KMS-11 (cell line): ENCODE measurements around the gene NEK7.

Experiments used
- H2AFZ ChIP-seq: fragments of 200-600 bp; sonication (generic); 2 replicates; pipeline ENCODE4 v1.6.1; 2016; ENCODE audit warnings: antibody characterized with exemption, mixed run types, low read depth
- H3K27ac ChIP-seq: fragments of 200-600 bp; sonication (generic); 2 replicates; pipeline ENCODE4 v1.6.1; 2016; ENCODE audit warnings: mild to moderate bottlenecking, mixed run types
- H3K27me3 ChIP-seq: fragments of 200-600 bp; sonication (generic); 2 replicates; pipeline ENCODE4 v1.6.1; 2017; ENCODE audit warnings: mild to moderate bottlenecking, low read depth, mixed run types, moderate library complexity; ENCODE audit not compliant: insufficient read depth
- H3K36me3 ChIP-seq: fragments of 200-600 bp; sonication (generic); 2 replicates; pipeline ENCODE4 v1.6.1; 2017; ENCODE audit warnings: mild to moderate bottlenecking, mixed run types; ENCODE audit not compliant: insufficient read depth
- H3K4me1 ChIP-seq: fragments of 200-600 bp; sonication (generic); 2 replicates; pipeline ENCODE4 v1.6.1; 2016; ENCODE audit warnings: mild to moderate bottlenecking, low read depth, mixed run types; ENCODE audit not compliant: poor library complexity, severe bottlenecking
- H3K4me2 ChIP-seq: fragments of 200-600 bp; sonication (generic); 2 replicates; pipeline ENCODE4 v1.7.0; 2016; ENCODE audit warnings: mild to moderate bottlenecking, mixed run types
- H3K4me3 ChIP-seq: fragments of 200-600 bp; sonication (generic); IDR thresholded peaks from 2 replicates; pipeline ENCODE4 v1.6.1; 2017; ENCODE audit warnings: low read depth, low read length, mixed read lengths; ENCODE audit not compliant: insufficient read depth
- H3K79me2 ChIP-seq: fragments of 200-600 bp; sonication (generic); 2 replicates; pipeline ENCODE4 v1.6.1; 2016; ENCODE audit warnings: low read depth, mixed run types; ENCODE audit not compliant: insufficient read depth
- H3K9ac ChIP-seq: fragments of 200-600 bp; sonication (generic); 2 replicates; pipeline ENCODE4 v1.6.1; 2016; ENCODE audit warnings: mild to moderate bottlenecking, mixed run types
- H4K20me1 ChIP-seq: fragments of 200-600 bp; sonication (generic); 2 replicates; pipeline ENCODE4 v1.6.1; 2016; ENCODE audit warnings: mild to moderate bottlenecking, mixed run types; ENCODE audit not compliant: insufficient read depth
- TF ChIP-seq, protein P1 (sequence below): fragments of 200-600 bp; sonication (generic); conservative IDR thresholded peaks from 2 replicates; pipeline ENCODE4 v1.6.1; 2017; ENCODE audit warnings: low read depth, mild to moderate bottlenecking, antibody characterized with exemption, low read length, moderate library complexity, mixed read lengths

Gene NEK7

DNA sequence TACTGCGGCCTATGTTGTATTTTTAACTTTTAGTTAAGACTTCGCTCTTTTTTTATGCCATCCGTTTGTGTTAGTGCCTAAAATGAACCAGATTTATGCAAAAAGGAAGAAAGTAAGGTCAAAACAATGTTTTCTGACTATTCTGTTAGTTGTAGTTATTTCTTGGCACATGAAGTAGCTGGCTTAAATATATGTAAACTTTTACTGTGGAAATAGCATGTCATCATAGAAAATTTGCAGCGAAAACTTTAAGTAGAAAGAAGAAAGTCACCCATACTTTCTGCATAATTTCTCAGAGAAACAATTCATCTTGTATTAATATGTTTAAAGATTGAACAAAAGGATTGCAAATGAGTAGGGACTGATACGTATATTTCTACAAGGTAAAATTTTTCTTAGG lies 106.4 kb downstream of the NEK7 start:
- Histone ChIP-seq H3K4me3 (no peak overlapping the region), H3K27me3 (no peaks in the 10 kb centered on the region), H3K36me3 (no peaks in the 10 kb centered on the region), H3K27ac (no peak overlapping the region), H3K79me2 (no peaks in the 10 kb centered on the region), H3K4me2 (no peak overlapping the region), H2AFZ (no peak overlapping the region), H3K4me1 (peaks cover 7% of the 10 kb centered on the region), H4K20me1 (no peaks in the 10 kb centered on the region), H3K9ac (no peak overlapping the region)
- TF ChIP-seq, protein P1, sequence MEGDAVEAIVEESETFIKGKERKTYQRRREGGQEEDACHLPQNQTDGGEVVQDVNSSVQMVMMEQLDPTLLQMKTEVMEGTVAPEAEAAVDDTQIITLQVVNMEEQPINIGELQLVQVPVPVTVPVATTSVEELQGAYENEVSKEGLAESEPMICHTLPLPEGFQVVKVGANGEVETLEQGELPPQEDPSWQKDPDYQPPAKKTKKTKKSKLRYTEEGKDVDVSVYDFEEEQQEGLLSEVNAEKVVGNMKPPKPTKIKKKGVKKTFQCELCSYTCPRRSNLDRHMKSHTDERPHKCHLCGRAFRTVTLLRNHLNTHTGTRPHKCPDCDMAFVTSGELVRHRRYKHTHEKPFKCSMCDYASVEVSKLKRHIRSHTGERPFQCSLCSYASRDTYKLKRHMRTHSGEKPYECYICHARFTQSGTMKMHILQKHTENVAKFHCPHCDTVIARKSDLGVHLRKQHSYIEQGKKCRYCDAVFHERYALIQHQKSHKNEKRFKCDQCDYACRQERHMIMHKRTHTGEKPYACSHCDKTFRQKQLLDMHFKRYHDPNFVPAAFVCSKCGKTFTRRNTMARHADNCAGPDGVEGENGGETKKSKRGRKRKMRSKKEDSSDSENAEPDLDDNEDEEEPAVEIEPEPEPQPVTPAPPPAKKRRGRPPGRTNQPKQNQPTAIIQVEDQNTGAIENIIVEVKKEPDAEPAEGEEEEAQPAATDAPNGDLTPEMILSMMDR, result no peak

DNA sequence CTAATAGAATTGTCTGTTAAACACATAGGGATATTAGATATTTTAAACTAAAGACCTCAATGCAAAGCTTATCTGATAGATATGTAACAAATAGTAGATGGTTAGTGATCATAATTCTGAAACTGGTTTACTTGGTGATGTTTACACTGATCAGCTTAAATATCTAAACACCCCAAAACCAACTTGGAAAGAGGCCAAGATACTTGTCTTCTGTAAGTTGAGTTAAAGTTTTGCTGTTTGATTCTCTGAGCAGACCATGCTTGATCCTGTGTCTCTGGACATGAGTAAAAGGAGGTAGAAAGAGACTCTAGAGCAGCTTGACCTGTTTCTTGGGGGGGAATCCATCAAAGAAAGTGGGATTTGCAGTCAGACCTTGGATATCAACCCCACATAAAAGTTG lies 107.5 kb downstream of the NEK7 start:
- TF ChIP-seq, protein P1, result no peak
- Histone ChIP-seq H3K79me2 (no peaks in the 10 kb centered on the region), H3K4me3 (no peak overlapping the region), H2AFZ (no peak overlapping the region), H3K27ac (no peak overlapping the region), H3K4me1 (no peaks in the 10 kb centered on the region), H3K36me3 (no peaks in the 10 kb centered on the region), H4K20me1 (no peaks in the 10 kb centered on the region), H3K4me2 (no peak overlapping the region), H3K9ac (no peak overlapping the region), H3K27me3 (no peaks in the 10 kb centered on the region)

DNA sequence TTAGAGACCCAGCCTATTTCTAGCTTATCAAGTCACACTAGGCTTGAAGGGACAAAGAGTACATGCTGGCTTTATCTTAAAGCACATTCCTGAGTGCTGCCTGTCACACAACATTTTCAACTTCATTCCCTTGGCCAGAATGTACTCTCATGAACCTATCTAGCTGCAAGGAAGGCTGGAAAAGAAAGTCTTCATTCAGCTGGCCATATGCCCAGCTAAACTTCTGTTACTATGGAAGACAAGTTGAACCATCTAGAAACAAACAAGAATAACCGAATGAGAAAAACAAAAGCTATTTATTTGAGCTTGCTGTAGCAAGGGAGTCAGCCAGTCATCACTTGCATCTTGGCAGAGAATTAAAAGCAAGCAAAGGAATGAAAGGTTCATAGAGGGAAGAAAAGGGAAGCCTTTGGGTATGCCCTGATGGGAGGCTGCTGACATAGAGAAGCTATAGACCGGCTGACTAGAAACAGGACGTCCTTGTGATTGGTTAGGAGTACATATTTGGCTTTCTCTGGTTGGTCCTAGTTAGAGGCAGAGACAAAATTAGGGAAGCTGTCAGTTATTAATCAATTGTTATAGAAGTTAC lies 108.4 kb downstream of the NEK7 start:
- H3K36me3 ChIP-seq, result no peaks in the 10 kb centered on the region
- no peak overlapping the region for H2AFZ ChIP-seq
- no peaks in the 10 kb centered on the region for H3K4me1 ChIP-seq
- no peak overlapping the region for H3K9ac ChIP-seq
- H3K27ac ChIP-seq, result no peak overlapping the region
- no peaks in the 10 kb centered on the region for H3K27me3 ChIP-seq
- no peaks in the 10 kb centered on the region for H4K20me1 ChIP-seq
- TF ChIP-seq, protein P1, result no peak
- H3K79me2 ChIP-seq, result no peaks in the 10 kb centered on the region
- no peak overlapping the region for H3K4me3 ChIP-seq
- no peak overlapping the region for H3K4me2 ChIP-seq

DNA sequence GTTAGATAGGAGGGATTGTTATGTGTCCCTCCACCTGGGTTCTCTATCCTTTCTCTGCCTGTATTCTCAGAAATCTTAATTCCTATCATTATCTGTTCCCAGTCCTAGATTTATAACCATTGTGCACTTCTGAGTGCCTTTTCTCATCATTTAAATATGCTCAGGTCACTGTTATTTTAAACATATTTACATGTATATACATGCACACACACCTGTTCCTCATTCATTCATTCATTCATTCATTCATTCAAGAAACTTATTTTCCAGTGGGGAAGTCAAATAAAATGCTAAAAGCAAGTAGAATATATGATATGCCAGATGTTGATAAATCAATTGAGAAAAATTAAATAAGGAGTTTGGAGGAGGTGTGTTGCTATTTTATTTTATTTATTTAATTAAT lies 110.3 kb downstream of the NEK7 start:
- H3K27me3 ChIP-seq, result no peaks in the 10 kb centered on the region
- H3K79me2 ChIP-seq, result no peaks in the 10 kb centered on the region
- no peak overlapping the region for H3K9ac ChIP-seq
- H3K4me3 ChIP-seq, result no peak overlapping the region
- H2AFZ ChIP-seq, result no peak overlapping the region
- no peaks in the 10 kb centered on the region for H4K20me1 ChIP-seq
- H3K4me1 ChIP-seq, result no peaks in the 10 kb centered on the region
- TF ChIP-seq, protein P1, result no peak
- H3K4me2 ChIP-seq, result no peak overlapping the region
- no peaks in the 10 kb centered on the region for H3K36me3 ChIP-seq
- no peak overlapping the region for H3K27ac ChIP-seq

DNA sequence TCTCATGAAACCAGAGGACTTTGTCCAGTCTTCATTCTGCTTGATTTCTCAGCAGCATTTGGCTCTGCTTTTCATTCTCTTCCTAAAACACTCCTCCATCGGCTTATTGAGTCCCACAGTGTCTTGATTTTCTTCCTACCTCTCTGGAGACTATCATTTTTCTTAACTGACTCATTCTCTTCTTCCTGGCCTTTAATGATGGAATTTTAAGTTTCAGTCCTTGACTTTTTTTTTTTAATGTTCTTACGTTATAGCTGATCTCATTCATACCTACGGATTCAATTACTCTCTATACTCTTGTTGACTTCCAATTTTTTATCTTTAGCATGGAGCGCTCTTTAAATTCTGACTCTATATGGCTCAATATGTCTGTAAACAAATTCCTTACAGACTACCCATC lies 111.1 kb downstream of the NEK7 start:
- Histone ChIP-seq H3K27me3 (no peaks in the 10 kb centered on the region), H3K9ac (no peak overlapping the region), H3K36me3 (no peaks in the 10 kb centered on the region), H3K4me2 (no peak overlapping the region), H4K20me1 (no peaks in the 10 kb centered on the region), H3K4me3 (no peak overlapping the region), H2AFZ (no peak overlapping the region), H3K4me1 (no peaks in the 10 kb centered on the region), H3K27ac (no peak overlapping the region), H3K79me2 (no peaks in the 10 kb centered on the region)
- TF ChIP-seq, protein P1, result no peak
